NCI-H2227 treated with DMSO at 0.1 percent for 48 hours (cell line): ENCODE data around the gene WDR33.

ENCODE experiments used
- DNase-seq: peaks from one replicate; lab custom pipeline; 2025; lab: John Stamatoyannopoulos, UW

WDR33 gene

GRCh38 chr2:127719301-127720218 lies 91.4 kb downstream of the WDR33 start:
- no peak for DNase-seq

- DNase-seq, result no peak
Measured at GRCh38 chr2:127718271-127718670, 92.7 kb downstream of the WDR33 start.

GRCh38 chr2:127715778-127716449 lies 95.1 kb downstream of the WDR33 start:
- no peak for DNase-seq

GRCh38 chr2:127713562-127713961 lies 97.4 kb downstream of the WDR33 start:
- no peak for DNase-seq

- DNase-seq, result no peak
Measured at GRCh38 chr2:127712999-127713398, 98.0 kb downstream of the WDR33 start.

- no peak for DNase-seq
Measured at GRCh38 chr2:127709336-127709735, 101.6 kb downstream of the WDR33 start.

- DNase-seq, result no peak
Measured at GRCh38 chr2:127707890-127708648, 102.9 kb downstream of the WDR33 start.

GRCh38 chr2:127706215-127706990 lies 104.6 kb downstream of the WDR33 start:
- no peak for DNase-seq

GRCh38 chr2:127705391-127706065 lies 105.4 kb downstream of the WDR33 start:
- DNase-seq, result no peak

- no peak for DNase-seq
Measured at GRCh38 chr2:127704641-127705390, 106.2 kb downstream of the WDR33 start.

- no peak for DNase-seq
Measured at GRCh38 chr2:127703282-127703681, 107.7 kb downstream of the WDR33 start.

GRCh38 chr2:127702395-127703009 lies 108.5 kb downstream of the WDR33 start:
- DNase-seq, result no peak

- DNase-seq, result peak; percentile 72
Measured at GRCh38 chr2:127701651-127702394, 109.1 kb downstream of the WDR33 start.

- peak; percentile 94 for DNase-seq
Measured at GRCh38 chr2:127701193-127701650, 109.7 kb downstream of the WDR33 start, which contains the start of gene SFT2D3. SFT2D3 (plus strand) TSS chr2:127701497; CDS start chr2:127701529, 32 bp downstream.

- DNase-seq, result peak; percentile 68
Measured at GRCh38 chr2:127700527-127701192, 110.3 kb downstream of the WDR33 start.

GRCh38 chr2:127698553-127699355 lies 112.2 kb downstream of the WDR33 start:
- DNase-seq, result no peak

- DNase-seq, result no peak
Measured at GRCh38 chr2:127697482-127698180, 113.3 kb downstream of the WDR33 start.
